AG09319 (cell line): Measurements from ENCODE around the gene SLC7A8.

Source experiments
- DNase-seq: peaks from one replicate; pipeline ENCODE4 v3.0.0-alpha.2; 2010; ENCODE audit warnings: low read depth; ENCODE audit errors: extremely low read depth
- CTCF ChIP-seq: IDR thresholded peaks from 2 replicates; pipeline ENCODE4 v1.5.1; 2011; ENCODE audit warnings: low read depth, mild to moderate bottlenecking, inconsistent platforms, low read length, moderate library complexity

The SLC7A8 gene

GRCh38 chr14:23079716-23080115 is 103.7 kb downstream of the SLC7A8 start:
- no peak for TF ChIP-seq CTCF
- no peak for DNase-seq

- TF ChIP-seq CTCF = no peak; the same call in 1 of the 2 replicates
- peak; percentile 87 for DNase-seq
Measured at GRCh38 chr14:23078692-23079116, 104.8 kb downstream of the SLC7A8 start.

- no peak for TF ChIP-seq CTCF
- no peak for DNase-seq
Measured at GRCh38 chr14:23077962-23078361, 105.5 kb downstream of the SLC7A8 start.

- DNase-seq = no peak
- TF ChIP-seq CTCF = peak; percentile 69
Measured at GRCh38 chr14:23076785-23077408, 106.6 kb downstream of the SLC7A8 start.
